HG03139 (cell line): ENCODE results near the gene CCL20.
"Not testable (repeated sequence)": the region's sequence is repeated elsewhere in the genome, so short reads cannot be mapped to it uniquely, and the experiment has no call there.

Experiments used
- ATAC-seq: cut with Tn5 transposase; IDR thresholded peaks from one replicate; pipeline ENCODE4 v1.9.1; 2021; ENCODE audit not compliant: unreplicated experiment

CCL20 gene

GRCh38 chr2:227813562-227814353 lies at the start of gene CCL20:
TSS of gene CCL20 (plus strand) at chr2:227813842. CDS start at chr2:227813912, 70 bp downstream.
- ATAC-seq = no peak

GRCh38 chr2:227765788-227766372 lies 47.8 kb upstream of the CCL20 start:
- no peak for ATAC-seq

- ATAC-seq = peak; percentile 97
Measured at GRCh38 chr2:227766373-227766883, 47.2 kb upstream of the CCL20 start.

GRCh38 chr2:227767830-227768229 lies 45.8 kb upstream of the CCL20 start:
- no peak for ATAC-seq

GRCh38 chr2:227772197-227772661 lies 41.4 kb upstream of the CCL20 start:
- no peak for ATAC-seq

GRCh38 chr2:227772932-227773331 lies 40.7 kb upstream of the CCL20 start:
- ATAC-seq = no peak

GRCh38 chr2:227774011-227774624 lies 39.5 kb upstream of the CCL20 start:
- no peak for ATAC-seq

GRCh38 chr2:227774895-227775842 lies 38.5 kb upstream of the CCL20 start:
- no peak for ATAC-seq

GRCh38 chr2:227780981-227781615 lies 32.5 kb upstream of the CCL20 start:
- no peak for ATAC-seq

GRCh38 chr2:227781841-227782240 lies 31.8 kb upstream of the CCL20 start:
- no peak for ATAC-seq

- no peak for ATAC-seq
Measured at GRCh38 chr2:227782804-227783203, 30.8 kb upstream of the CCL20 start.

GRCh38 chr2:227783404-227784138 lies 30.1 kb upstream of the CCL20 start:
- peak; percentile 98 for ATAC-seq

- no peak for ATAC-seq
Measured at GRCh38 chr2:227785293-227785692, 28.3 kb upstream of the CCL20 start.

- no peak for ATAC-seq
Measured at GRCh38 chr2:227788561-227789018, 25.1 kb upstream of the CCL20 start.

GRCh38 chr2:227789803-227790202 lies 23.8 kb upstream of the CCL20 start:
- no peak for ATAC-seq

- no peak for ATAC-seq
Measured at GRCh38 chr2:227793148-227793712, 20.4 kb upstream of the CCL20 start.

- no peak for ATAC-seq
Measured at GRCh38 chr2:227796045-227796711, 17.5 kb upstream of the CCL20 start.

GRCh38 chr2:227796768-227797167 lies 16.9 kb upstream of the CCL20 start:
- not testable (repeated sequence) for ATAC-seq

- no peak for ATAC-seq
Measured at GRCh38 chr2:227799202-227799601, 14.4 kb upstream of the CCL20 start.
